ENCODE data around the gene TARP.
"Not testable (repeated sequence)": the region's sequence is repeated elsewhere in the genome, so short reads cannot be mapped to it uniquely, and the experiment has no call there.

The TARP gene

GRCh38 chr7:38243345-38243744 is 30.1 kb downstream of the TARP start:
- ATAC-seq; H3K27ac Mint-ChIP-seq; DNase-seq (ENCODE audit: low spot score in 2 of 2); H3K36me3 Mint-ChIP-seq; H3K9me3 Mint-ChIP-seq: not testable (repeated sequence)

DNA sequence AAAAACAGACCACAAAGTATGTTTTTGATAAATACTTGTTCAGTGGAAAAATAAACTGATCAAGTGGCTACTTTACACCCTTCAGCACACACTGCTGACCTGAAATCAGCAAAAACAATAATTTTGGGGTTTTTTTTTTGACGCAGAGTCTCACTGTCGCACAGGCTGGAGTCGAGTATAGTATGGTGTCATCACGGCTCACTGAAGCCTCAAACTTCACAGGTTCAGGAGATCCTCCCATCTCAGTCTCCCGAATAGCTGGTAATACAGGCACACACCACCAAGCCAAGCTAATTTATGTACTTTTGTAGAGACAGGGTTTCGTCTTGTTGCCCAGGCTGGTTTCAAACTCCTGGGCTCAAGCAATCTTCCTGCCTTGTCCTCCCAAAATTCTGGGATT is 30.6 kb downstream of the TARP start:
- ATAC-seq: no peak

GRCh38 chr7:38241071-38241470 is 32.4 kb downstream of the TARP start:
- DNase-seq (ENCODE audit: low spot score in 2 of 2) (no peak), ATAC-seq (no peak)
- Mint-ChIP-seq H3K27ac (no peak overlapping the region), H3K9me3 (no peaks in the 10 kb centered on the region), H3K36me3 (no peaks in the 10 kb centered on the region)

More for the DNA sequence above, 30.6 kb downstream of the TARP start:
- no peaks in the 10 kb centered on the region for H3K9me3 Mint-ChIP-seq
- no peaks in the 10 kb centered on the region for H3K36me3 Mint-ChIP-seq
- no peak overlapping the region for H3K27ac Mint-ChIP-seq
- no peak for DNase-seq (ENCODE audit: low spot score in 2 of 2)

DNA sequence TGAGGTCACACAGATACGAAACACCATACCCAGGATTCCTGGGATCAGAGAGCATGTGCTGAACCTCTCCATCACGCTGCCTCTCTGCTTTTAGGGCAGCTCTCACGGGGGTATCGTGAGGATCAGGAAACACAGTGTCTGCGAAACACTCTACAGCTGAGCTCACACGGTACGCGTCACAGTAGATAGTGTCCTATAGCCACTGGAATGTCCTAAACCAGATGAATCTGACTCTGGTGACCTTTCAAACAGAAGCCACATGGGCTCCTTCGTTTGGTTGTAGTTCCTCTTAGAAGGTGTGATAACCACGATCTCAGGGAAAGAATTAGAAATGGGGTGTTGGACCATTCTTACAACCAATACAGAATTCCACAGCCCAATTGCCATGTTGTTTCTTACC is 34.3 kb downstream of the TARP start:
- ATAC-seq; H3K9me3 Mint-ChIP-seq; H3K36me3 Mint-ChIP-seq; H3K27ac Mint-ChIP-seq; DNase-seq (ENCODE audit: low spot score in 2 of 2): not testable (repeated sequence)

DNA sequence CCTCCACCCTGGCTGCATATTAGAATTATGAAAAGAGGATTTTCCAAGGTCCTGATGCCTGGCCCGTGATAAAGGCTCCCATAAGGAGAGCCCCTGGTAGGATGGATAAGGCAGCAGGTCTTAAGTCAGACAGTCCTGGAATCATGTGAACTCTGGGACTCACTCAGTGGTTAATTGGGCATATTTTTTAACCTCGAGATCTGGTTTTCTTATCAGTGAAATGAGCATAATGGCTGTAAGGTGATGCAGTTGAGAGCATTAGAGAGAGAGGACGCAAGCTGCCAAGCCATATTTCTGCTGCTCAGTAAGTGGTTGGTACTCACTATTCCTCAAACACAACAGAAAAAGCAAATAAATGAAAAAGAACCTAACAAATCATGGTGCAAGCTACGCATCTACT is 37.8 kb downstream of the TARP start:
- H3K27ac Mint-ChIP-seq: no peak overlapping the region
- no peak for DNase-seq (ENCODE audit: low spot score in 2 of 2)
- peaks cover 0 to 3% of the 10 kb centered on the region in 2 donors for H3K36me3 Mint-ChIP-seq
- H3K9me3 Mint-ChIP-seq: no peaks in the 10 kb centered on the region
- no peak for ATAC-seq

GRCh38 chr7:38234759-38235158 is 38.7 kb downstream of the TARP start:
- not testable (repeated sequence) for ATAC-seq; H3K9me3 Mint-ChIP-seq; H3K27ac Mint-ChIP-seq; DNase-seq (ENCODE audit: low spot score in 2 of 2)
- peaks cover 0 to 10% of the 10 kb centered on the region in 2 donors for H3K36me3 Mint-ChIP-seq

GRCh38 chr7:38232502-38233366 is 40.7 kb downstream of the TARP start:
- Mint-ChIP-seq H3K27ac (peak overlapping the region; percentile 52 to 84), H3K9me3 (no peaks in the 10 kb centered on the region), H3K36me3 (peaks cover 0 to 17% of the 10 kb centered on the region in 2 donors)
- peak; percentile 60 to 83 for DNase-seq (ENCODE audit: low spot score in 2 of 2)
- ATAC-seq: peak; percentile 91

DNA sequence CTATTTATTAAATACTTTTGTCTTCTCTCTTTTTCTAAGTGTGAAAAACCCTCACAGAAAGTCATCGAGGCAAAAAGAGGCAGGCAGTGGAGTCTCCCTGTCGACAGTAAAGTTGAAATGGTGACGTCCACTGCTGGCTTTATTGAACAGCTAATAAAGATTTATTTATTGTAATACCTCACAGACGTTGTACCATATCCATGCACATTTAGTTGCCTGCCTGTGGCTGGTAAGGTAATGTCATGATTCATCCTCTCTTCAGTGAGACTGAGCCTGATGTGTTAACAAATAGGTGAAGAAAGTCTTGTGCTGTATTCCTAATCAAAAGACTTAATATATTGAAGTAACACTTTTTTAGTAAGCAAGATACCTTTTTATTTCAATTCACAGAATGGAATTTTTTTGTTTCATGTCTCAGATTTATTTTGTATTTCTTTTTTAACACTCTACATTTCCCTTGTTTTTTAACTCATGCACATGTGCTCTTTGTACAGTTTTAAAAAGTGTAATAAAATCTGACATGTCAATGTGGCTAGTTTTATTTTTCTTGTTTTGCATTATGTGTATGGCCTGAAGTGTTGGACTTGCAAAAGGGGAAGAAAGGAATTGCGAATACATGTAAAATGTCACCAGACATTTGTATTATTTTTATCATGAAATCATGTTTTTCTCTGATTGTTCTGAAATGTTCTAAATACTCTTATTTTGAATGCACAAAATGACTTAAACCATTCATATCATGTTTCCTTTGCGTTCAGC is 43.4 kb downstream of the TARP start:
- no peak for ATAC-seq
- no peak for DNase-seq (ENCODE audit: low spot score in 2 of 2)
- H3K36me3 Mint-ChIP-seq: peaks cover 8 to 17% of the 10 kb centered on the region in 2 donors
- no peak overlapping the region for H3K27ac Mint-ChIP-seq
- no peaks in the 10 kb centered on the region for H3K9me3 Mint-ChIP-seq

- DNase-seq (ENCODE audit: low spot score in 2 of 2) (no peak), ATAC-seq (no peak)
- Mint-ChIP-seq H3K27ac (no peak overlapping the region), H3K9me3 (no peaks in the 10 kb centered on the region), H3K36me3 (peaks cover 8 to 17% of the 10 kb centered on the region in 2 donors)
These were observed 44.0 kb downstream of the TARP start for GRCh38 chr7:38229386-38229785.

DNA sequence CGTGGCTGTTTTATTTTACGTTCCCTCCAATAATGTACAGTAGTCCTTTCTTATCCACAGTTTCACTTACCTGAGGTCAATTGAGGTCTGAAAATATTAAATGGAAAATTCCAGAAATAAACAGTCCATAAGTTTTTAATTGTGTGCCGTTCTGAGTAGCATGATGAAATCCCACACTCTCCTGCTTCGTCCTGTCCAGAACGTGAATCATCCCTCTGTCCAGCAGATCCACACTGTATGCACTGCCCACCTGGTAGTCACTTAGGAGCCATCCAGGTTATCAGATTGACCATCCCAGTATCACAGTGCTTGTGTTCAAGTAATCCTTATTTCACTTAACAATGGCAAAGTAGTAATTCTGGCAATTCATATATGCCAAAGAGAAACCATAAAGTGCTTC is 49.0 kb downstream of the TARP start:
- Mint-ChIP-seq H3K9me3 (no peaks in the 10 kb centered on the region), H3K36me3 (peaks cover 15 to 21% of the 10 kb centered on the region in 2 donors), H3K27ac (no peak overlapping the region)
- no peak for DNase-seq (ENCODE audit: low spot score in 2 of 2)
- ATAC-seq: no peak

DNA sequence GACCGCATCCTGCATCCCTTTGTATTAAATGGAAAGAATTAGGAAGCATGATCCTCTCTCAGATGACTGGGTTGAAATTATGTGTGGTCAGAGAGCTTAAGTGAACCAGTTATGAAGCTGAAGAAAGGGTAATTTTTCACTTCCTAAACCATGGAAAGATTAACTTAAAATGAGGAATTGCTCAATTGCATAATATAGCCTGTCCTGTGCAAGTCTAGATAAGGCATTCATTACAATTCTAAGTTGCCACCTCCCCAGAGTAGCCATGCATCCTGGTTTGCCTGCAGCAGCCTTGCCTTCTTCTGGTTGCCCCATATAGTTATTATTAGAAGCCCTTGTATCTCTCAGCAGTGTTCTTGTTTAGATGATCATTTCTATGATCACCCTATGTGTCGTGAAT is 50.1 kb downstream of the TARP start:
- H3K9me3 Mint-ChIP-seq: no peaks in the 10 kb centered on the region
- ATAC-seq: no peak
- peaks cover 10 to 21% of the 10 kb centered on the region in 2 donors for H3K36me3 Mint-ChIP-seq
- no peak for DNase-seq (ENCODE audit: low spot score in 2 of 2)
- no peak overlapping the region for H3K27ac Mint-ChIP-seq

DNA sequence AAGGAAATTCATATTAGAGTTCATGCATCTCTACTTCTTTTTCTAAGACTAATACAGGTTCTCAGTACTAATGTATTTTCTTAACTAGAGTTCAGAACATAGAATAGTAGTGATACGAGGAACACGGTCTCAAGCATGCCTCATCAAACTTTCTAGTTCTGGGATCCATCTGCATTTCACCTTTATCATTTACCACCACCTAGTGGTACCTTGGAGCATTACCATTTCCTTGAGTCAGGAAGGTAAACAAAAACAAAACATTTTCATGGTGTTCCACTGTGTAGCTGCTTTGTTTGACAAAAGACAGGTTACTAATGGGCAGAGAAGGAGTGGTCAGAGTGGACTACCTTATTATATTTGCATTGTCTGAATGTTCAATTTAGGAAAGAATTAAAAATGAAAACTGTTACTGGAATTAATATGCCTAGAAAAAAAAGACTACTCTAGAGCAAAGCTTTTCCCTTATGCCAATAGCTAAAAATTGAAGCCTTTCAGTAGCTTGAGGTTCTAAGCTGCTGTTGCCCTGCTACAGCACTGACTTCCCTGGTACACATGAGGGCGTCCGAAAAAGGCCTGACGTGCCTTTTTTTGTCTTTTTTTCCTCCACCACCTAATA is 50.8 kb downstream of the TARP start:
- ATAC-seq: peak; percentile 61 to 68
- Mint-ChIP-seq H3K27ac (no peak overlapping the region), H3K9me3 (no peaks in the 10 kb centered on the region), H3K36me3 (peaks cover 10 to 21% of the 10 kb centered on the region in 2 donors)
- DNase-seq (ENCODE audit: low spot score in 2 of 2): peak in 1 of 2 donors; percentile 47

- peak overlapping the region; percentile 21 to 22 for H3K27ac Mint-ChIP-seq
- peaks cover 10 to 13% of the 10 kb centered on the region in 2 donors for H3K36me3 Mint-ChIP-seq
- H3K9me3 Mint-ChIP-seq: no peaks in the 10 kb centered on the region
- ATAC-seq: peak; percentile 60 to 62
- DNase-seq (ENCODE audit: low spot score in 2 of 2): no peak
These were observed 53.0 kb downstream of the TARP start for GRCh38 chr7:38220452-38220851.

GRCh38 chr7:38217672-38218071 is 55.8 kb downstream of the TARP start:
- DNase-seq (ENCODE audit: low spot score in 2 of 2) (no peak), ATAC-seq (no peak)
- Mint-ChIP-seq H3K36me3 (peaks cover 10 to 13% of the 10 kb centered on the region in 2 donors), H3K9me3 (no peaks in the 10 kb centered on the region), H3K27ac (peak overlapping the region in 1 of 2 donors; percentile 9)

- H3K27ac Mint-ChIP-seq: no peak overlapping the region
- ATAC-seq (peak; percentile 92), DNase-seq (ENCODE audit: low spot score in 2 of 2) (peak; percentile 73 to 75)
- no peaks in the 10 kb centered on the region for H3K9me3 Mint-ChIP-seq
- peaks cover 10 to 13% of the 10 kb centered on the region in 2 donors for H3K36me3 Mint-ChIP-seq
These were observed 57.4 kb downstream of the TARP start for GRCh38 chr7:38215735-38216670.

DNA sequence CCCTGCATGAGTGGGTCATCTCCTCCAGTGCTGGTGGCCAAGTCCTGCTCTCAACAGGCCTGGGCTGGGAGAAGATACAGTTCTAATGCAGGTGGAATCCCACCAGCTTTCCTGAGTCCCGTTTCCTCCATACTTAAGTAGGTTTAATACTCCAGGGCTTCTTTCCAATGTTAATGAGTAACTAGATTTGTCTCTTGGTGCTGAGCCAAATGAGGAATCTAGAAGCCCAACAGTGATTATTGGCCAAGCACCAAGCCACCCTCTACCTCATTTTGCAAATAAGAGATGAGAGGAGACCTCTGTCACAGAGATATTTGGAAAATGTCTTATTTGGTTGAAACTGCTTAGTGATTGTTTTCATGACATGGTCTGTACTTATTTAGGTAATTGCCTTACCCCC is 58.3 kb downstream of the TARP start:
- peaks cover 8% of the 10 kb centered on the region in 2 donors for H3K36me3 Mint-ChIP-seq
- H3K27ac Mint-ChIP-seq: no peak overlapping the region
- ATAC-seq (no peak), DNase-seq (ENCODE audit: low spot score in 2 of 2) (no peak)
- no peaks in the 10 kb centered on the region for H3K9me3 Mint-ChIP-seq

Data from activated naive CD4-positive, alpha-beta T cell treated with anti-CD3 and anti-CD28 coated beads, Interleukin-2, amount 50 U/mL, for 72 hours (primary cell).